Muscle of arm (tissue), 12 donors: ENCODE measurements around the gene PRDM1. TPM values are rescaled to one million over a fixed set of nuclear protein-coding genes. Genes with fewer than 3 reads are reported as not detected.
"Not testable (repeated sequence)": the region's sequence is repeated elsewhere in the genome, so short reads cannot be mapped to it uniquely, and the experiment has no call there.

ENCODE experiments used
- DNase-seq: peaks from one replicate; pipeline ENCODE4 v3.0.0-alpha.2; 2013
- polyA plus RNA-seq, 12 donors: library from polyadenylated mRNA; unstranded; fragments of 120-200 nt; gene quantifications; one replicate each; pipeline ENCODE4 v1.2.1, GENCODE V29; 2013; ENCODE audit not compliant: insufficient read length in 12 of 12

PRDM1 gene
- polyA plus RNA-seq, 12 donors: 2.9 to 24.4 (median 5.5) TPM; not detected in 1

GRCh38 chr6:106135911-106136571 is 49.9 kb downstream of the PRDM1 start:
- no peak for DNase-seq

GRCh38 chr6:106136845-106137244 is 50.7 kb downstream of the PRDM1 start:
- no peak for DNase-seq

GRCh38 chr6:106138151-106138550 is 52.0 kb downstream of the PRDM1 start:
- DNase-seq: no peak

GRCh38 chr6:106141441-106142237 is 55.5 kb downstream of the PRDM1 start:
- DNase-seq: no peak

- no peak for DNase-seq
These were observed 56.8 kb downstream of the PRDM1 start for GRCh38 chr6:106142876-106143431.

GRCh38 chr6:106143665-106144064 is 57.5 kb downstream of the PRDM1 start:
- no peak for DNase-seq

- DNase-seq: no peak
These were observed 59.0 kb downstream of the PRDM1 start for GRCh38 chr6:106145144-106145543.

GRCh38 chr6:106145741-106146227 is 59.6 kb downstream of the PRDM1 start:
- no peak for DNase-seq

- DNase-seq: no peak
These were observed 60.8 kb downstream of the PRDM1 start for GRCh38 chr6:106146852-106147351.

- no peak for DNase-seq
These were observed 61.3 kb downstream of the PRDM1 start for GRCh38 chr6:106147476-106147875.

GRCh38 chr6:106149472-106150069 is 63.4 kb downstream of the PRDM1 start:
- no peak for DNase-seq

GRCh38 chr6:106152476-106152875 is 66.3 kb downstream of the PRDM1 start:
- DNase-seq: not testable (repeated sequence)

- no peak for DNase-seq
These were observed 66.8 kb downstream of the PRDM1 start for GRCh38 chr6:106152952-106153351.

- DNase-seq: no peak
These were observed 68.2 kb downstream of the PRDM1 start for GRCh38 chr6:106154326-106154725.

- no peak for DNase-seq
These were observed 69.2 kb downstream of the PRDM1 start for GRCh38 chr6:106155219-106155830.

GRCh38 chr6:106156413-106156812 is 70.3 kb downstream of the PRDM1 start:
- no peak for DNase-seq

- DNase-seq: no peak
These were observed 70.7 kb downstream of the PRDM1 start for GRCh38 chr6:106156863-106157262.

- DNase-seq: no peak
These were observed 72.7 kb downstream of the PRDM1 start for GRCh38 chr6:106158816-106159215.
